Activated naive CD4-positive, alpha-beta T cell treated with anti-CD3 and anti-CD28 coated beads, Interleukin-2, amount 50 U/mL, for 24 hours (primary cell): Measurements from ENCODE around the gene PLEKHG5.
"Not testable (repeated sequence)": the region's sequence is repeated elsewhere in the genome, so short reads cannot be mapped to it uniquely, and the experiment has no call there.

ENCODE experiments used
- H3K27ac Mint-ChIP-seq: one replicate; pipeline ENCODE4 v1.8.0; 2021; ENCODE audit warnings: mild to moderate bottlenecking, mixed read lengths
- H3K27me3 Mint-ChIP-seq: one replicate; pipeline ENCODE4 v1.8.0; 2021; ENCODE audit warnings: mixed read lengths
- H3K36me3 Mint-ChIP-seq: one replicate; pipeline ENCODE4 v1.8.0; 2021; ENCODE audit warnings: mixed read lengths
- H3K4me1 Mint-ChIP-seq: one replicate; pipeline ENCODE4 v1.8.0; 2021; ENCODE audit warnings: mixed read lengths
- H3K4me3 Mint-ChIP-seq: one replicate; pipeline ENCODE4 v1.8.0; 2021; ENCODE audit warnings: mild to moderate bottlenecking, mixed read lengths
- H3K9me3 Mint-ChIP-seq: one replicate; pipeline ENCODE4 v1.8.0; 2021; ENCODE audit warnings: mixed read lengths

The PLEKHG5 gene

GRCh38 chr1:6443339-6444115 lies 47.9 kb downstream of the PLEKHG5 start:
- Mint-ChIP-seq H3K27ac (no peak overlapping the region), H3K4me3 (no peak overlapping the region), H3K27me3 (peaks cover 24% of the 10 kb centered on the region), H3K36me3 (no peaks in the 10 kb centered on the region), H3K4me1 (peaks cover 18% of the 10 kb centered on the region), H3K9me3 (no peaks in the 10 kb centered on the region)

GRCh38 chr1:6441586-6441985 lies 49.9 kb downstream of the PLEKHG5 start:
- Mint-ChIP-seq H3K4me1 (peaks cover 23% of the 10 kb centered on the region), H3K27me3 (peaks cover 28% of the 10 kb centered on the region), H3K27ac (no peak overlapping the region)

GRCh38 chr1:6440198-6441126 lies 51.0 kb downstream of the PLEKHG5 start:
- H3K27ac Mint-ChIP-seq, result no peak overlapping the region
- peaks cover 19% of the 10 kb centered on the region for H3K4me1 Mint-ChIP-seq
- H3K36me3 Mint-ChIP-seq, result no peaks in the 10 kb centered on the region
- peak overlapping the region; percentile 60 for H3K4me3 Mint-ChIP-seq
- H3K9me3 Mint-ChIP-seq, result no peaks in the 10 kb centered on the region
- H3K27me3 Mint-ChIP-seq, result peaks cover 24% of the 10 kb centered on the region

More at GRCh38 chr1:6441586-6441985, 49.9 kb downstream of the PLEKHG5 start:
- H3K9me3 Mint-ChIP-seq, result no peaks in the 10 kb centered on the region
- H3K4me3 Mint-ChIP-seq, result no peak overlapping the region
- H3K36me3 Mint-ChIP-seq, result no peaks in the 10 kb centered on the region

GRCh38 chr1:6438047-6438525 lies 53.4 kb downstream of the PLEKHG5 start:
- Mint-ChIP-seq H3K4me3 (peak overlapping the region; percentile 51), H3K9me3 (no peaks in the 10 kb centered on the region), H3K27ac (peak overlapping the region; percentile 82), H3K4me1 (peaks cover 13% of the 10 kb centered on the region), H3K36me3 (no peaks in the 10 kb centered on the region), H3K27me3 (peaks cover 18% of the 10 kb centered on the region)

GRCh38 chr1:6437012-6437700 lies 54.3 kb downstream of the PLEKHG5 start:
- H3K4me1 Mint-ChIP-seq, result peaks cover 13% of the 10 kb centered on the region
- not testable (repeated sequence) for H3K4me3 Mint-ChIP-seq, H3K36me3 Mint-ChIP-seq, H3K27ac Mint-ChIP-seq, H3K9me3 Mint-ChIP-seq
- peaks cover 18% of the 10 kb centered on the region for H3K27me3 Mint-ChIP-seq

GRCh38 chr1:6436277-6436676 lies 55.2 kb downstream of the PLEKHG5 start:
- H3K27ac Mint-ChIP-seq, H3K9me3 Mint-ChIP-seq, H3K4me3 Mint-ChIP-seq, H3K36me3 Mint-ChIP-seq: not testable (repeated sequence)
- peaks cover 15% of the 10 kb centered on the region for H3K27me3 Mint-ChIP-seq
- peaks cover 13% of the 10 kb centered on the region for H3K4me1 Mint-ChIP-seq

- Mint-ChIP-seq H3K4me3 (no peak overlapping the region), H3K27me3 (peaks cover 12% of the 10 kb centered on the region), H3K36me3 (no peaks in the 10 kb centered on the region), H3K9me3 (no peaks in the 10 kb centered on the region), H3K4me1 (peaks cover 13% of the 10 kb centered on the region), H3K27ac (no peak overlapping the region)
Observed at GRCh38 chr1:6435547-6435946, 55.9 kb downstream of the PLEKHG5 start.

- no peaks in the 10 kb centered on the region for H3K9me3 Mint-ChIP-seq
- no peaks in the 10 kb centered on the region for H3K36me3 Mint-ChIP-seq
- peaks cover 13% of the 10 kb centered on the region for H3K4me1 Mint-ChIP-seq
- H3K27ac Mint-ChIP-seq, result no peak overlapping the region
- no peak overlapping the region for H3K4me3 Mint-ChIP-seq
- peaks cover 12% of the 10 kb centered on the region for H3K27me3 Mint-ChIP-seq
Observed at GRCh38 chr1:6435129-6435528, 56.3 kb downstream of the PLEKHG5 start.

- no peaks in the 10 kb centered on the region for H3K36me3 Mint-ChIP-seq
- peaks cover 6% of the 10 kb centered on the region for H3K4me1 Mint-ChIP-seq
- no peaks in the 10 kb centered on the region for H3K9me3 Mint-ChIP-seq
- H3K4me3 Mint-ChIP-seq, result no peak overlapping the region
- H3K27me3 Mint-ChIP-seq, result peaks cover 8% of the 10 kb centered on the region
- H3K27ac Mint-ChIP-seq, result no peak overlapping the region
Observed at GRCh38 chr1:6434186-6434585, 57.3 kb downstream of the PLEKHG5 start.

GRCh38 chr1:6431645-6432579 lies 59.6 kb downstream of the PLEKHG5 start:
- H3K27me3 Mint-ChIP-seq, H3K36me3 Mint-ChIP-seq, H3K9me3 Mint-ChIP-seq, H3K4me1 Mint-ChIP-seq, H3K4me3 Mint-ChIP-seq, H3K27ac Mint-ChIP-seq: not testable (repeated sequence)

GRCh38 chr1:6429660-6430411 lies 61.6 kb downstream of the PLEKHG5 start:
- not testable (repeated sequence) for H3K9me3 Mint-ChIP-seq, H3K4me1 Mint-ChIP-seq, H3K4me3 Mint-ChIP-seq, H3K27ac Mint-ChIP-seq, H3K27me3 Mint-ChIP-seq, H3K36me3 Mint-ChIP-seq

GRCh38 chr1:6428453-6428852 lies 63.0 kb downstream of the PLEKHG5 start:
- H3K27me3 Mint-ChIP-seq, H3K9me3 Mint-ChIP-seq, H3K27ac Mint-ChIP-seq, H3K36me3 Mint-ChIP-seq, H3K4me3 Mint-ChIP-seq, H3K4me1 Mint-ChIP-seq: not testable (repeated sequence)

GRCh38 chr1:6427441-6428390 lies 63.8 kb downstream of the PLEKHG5 start:
- Mint-ChIP-seq H3K27ac (no peak overlapping the region), H3K4me1 (peaks cover 7% of the 10 kb centered on the region), H3K36me3 (no peaks in the 10 kb centered on the region), H3K9me3 (no peaks in the 10 kb centered on the region), H3K4me3 (no peak overlapping the region), H3K27me3 (peaks cover 7% of the 10 kb centered on the region)
